GM04503 (cell line): Measurements from ENCODE around the gene CHMP4A.
A peak's percentile ranks its signal among the peaks of the same experiment; 100 is the strongest.
"Not testable (repeated sequence)": the region's sequence is repeated elsewhere in the genome, so short reads cannot be mapped to it uniquely, and the experiment has no call there.

Experiments
- DNase-seq: peaks from one replicate; pipeline ENCODE4 v3.0.0-alpha.2; 2012; ENCODE audit warnings: low read depth

CHMP4A gene

DNA sequence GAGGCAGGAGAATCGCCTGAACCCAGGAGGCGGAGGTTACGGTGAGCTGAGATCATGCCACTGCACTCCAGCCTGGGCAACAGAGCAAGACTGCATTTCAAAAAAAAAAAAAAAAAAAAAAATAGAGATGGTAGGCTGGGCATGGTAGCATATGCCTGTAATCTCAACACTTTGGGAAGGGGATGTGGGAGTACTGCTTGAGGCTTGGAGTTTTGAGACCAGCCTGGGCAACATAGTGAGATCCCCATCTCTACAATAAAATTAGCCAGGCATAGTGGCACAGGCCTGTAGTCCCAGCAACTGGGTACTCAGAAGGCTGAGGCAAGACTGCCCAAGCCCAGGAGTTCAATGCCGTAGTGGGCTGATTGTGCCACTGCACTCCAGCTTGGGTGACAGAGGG is 9.7 kb upstream of the CHMP4A start:
- DNase-seq = not testable (repeated sequence)

DNA sequence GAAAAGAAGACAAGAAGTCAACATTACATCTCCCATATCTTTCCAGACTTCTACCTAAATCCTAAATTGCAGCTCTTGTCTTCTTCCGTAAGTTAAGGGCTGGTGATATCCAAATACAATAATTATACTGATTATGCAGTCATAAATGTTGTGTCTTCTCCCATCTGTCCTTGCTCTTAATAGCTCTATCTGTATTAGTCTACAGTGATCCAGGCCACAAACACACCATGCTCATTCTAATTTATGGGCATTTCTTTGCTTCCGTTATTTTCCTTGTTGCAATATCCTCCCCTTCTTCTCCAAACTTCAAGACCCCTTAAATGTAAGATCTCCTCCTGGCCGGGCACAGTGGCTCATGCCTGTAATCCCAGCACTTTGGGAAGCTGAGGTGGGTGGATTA is 6.2 kb upstream of the CHMP4A start:
- no peak for DNase-seq

DNA sequence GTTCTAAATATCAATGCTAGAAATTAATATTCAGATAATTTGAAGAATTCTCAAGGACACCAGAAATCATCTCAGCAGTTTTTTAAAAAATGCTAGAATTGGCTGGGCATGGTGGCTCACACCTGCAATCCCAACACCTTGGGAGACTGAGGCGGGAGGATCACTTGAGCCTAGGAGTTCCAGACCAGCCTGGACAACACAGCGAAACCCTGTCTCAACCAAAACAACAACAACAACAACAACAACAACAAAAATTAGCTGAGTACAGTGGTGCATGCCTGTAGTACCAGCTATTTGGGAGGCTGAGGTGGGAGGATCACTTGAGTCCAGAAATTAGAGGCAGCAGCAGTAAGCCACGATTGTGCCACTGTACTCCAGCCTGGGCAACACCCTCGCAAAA is 5.8 kb upstream of the CHMP4A start:
- no peak for DNase-seq

DNA sequence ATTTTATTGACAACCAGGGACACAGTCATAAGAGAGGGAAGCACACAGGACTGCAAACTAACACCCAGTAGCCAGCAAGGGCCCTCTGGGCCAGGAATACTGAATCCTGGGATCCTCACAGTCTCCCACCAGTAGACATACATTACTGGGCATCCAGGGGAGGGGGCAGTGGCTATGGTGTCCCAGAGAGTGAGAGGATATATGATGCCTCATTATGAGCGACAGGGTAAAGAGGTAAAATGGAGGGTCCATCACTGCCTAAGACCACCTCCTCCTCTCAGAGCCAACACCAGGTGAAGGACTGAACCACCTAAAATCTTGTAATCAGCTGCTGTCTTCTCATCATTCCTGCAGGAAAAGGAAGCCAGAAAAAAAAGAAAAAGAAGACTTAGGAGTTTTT is 3.6 kb upstream of the CHMP4A start:
- DNase-seq = not testable (repeated sequence)

DNA sequence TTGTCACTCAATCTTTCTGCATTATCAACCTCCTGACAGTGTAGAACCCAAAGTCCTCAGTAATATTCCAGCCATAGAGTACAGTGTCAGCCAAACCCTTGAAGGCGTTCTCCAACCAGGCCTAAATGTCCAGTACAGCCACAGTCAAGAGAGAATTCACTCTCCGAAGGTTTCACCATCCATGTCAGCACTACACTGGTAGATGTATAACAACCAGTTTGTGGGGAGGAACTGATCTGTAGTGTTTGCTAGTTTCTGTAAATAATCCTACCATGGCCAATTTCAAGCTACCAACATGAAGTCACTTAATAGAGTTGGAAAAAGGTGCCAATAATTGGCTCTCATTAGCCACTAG is 3.0 kb upstream of the CHMP4A start:
- DNase-seq = no peak

DNA sequence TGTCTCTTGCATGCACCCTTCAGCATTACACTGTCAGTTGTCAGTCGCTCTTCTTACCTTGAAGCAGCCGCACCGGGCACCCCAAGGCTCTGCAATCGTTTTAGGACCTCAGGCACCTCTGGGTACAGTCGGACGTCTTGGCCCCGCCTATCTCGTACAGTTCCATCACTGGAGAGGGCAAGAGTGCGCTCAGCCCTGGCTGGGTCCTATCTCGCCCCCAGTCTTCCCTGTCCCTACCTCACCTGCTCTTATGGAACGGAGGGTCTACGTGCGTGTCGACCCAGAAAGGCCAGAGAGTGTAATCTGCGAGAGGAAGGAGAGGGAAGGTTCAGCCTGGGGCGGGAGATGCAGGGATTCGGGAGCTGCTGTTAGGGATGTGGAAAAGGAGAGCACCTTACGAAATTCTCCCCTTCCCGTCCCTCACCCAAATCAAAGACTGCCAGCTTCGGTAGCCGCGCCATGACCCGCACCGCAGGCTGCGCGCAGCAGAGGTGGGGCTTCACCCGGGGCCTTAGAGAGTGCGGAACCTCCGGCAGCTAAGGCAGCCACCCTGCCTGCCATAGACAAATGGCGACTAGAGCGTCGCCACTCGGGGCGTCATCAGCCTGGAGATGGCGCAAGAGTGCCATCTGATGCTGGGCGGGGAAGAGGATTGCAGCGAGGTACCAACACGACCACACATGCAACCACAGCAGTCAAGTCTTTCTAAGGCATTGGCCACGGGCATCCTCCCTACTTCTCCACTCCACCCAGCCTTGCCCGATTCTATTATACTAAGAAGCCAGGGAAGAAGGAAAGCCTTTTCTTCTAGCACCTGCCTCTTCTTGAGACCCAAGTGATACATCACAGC is 2.4 kb upstream of the CHMP4A start, which contains the start of gene MDP1:
Gene MDP1 (minus strand): TSS at position 572 of the 850 bp plus-strand sequence. CDS start 111 bp downstream, at position 461.
- peak; percentile 57 for DNase-seq

DNA sequence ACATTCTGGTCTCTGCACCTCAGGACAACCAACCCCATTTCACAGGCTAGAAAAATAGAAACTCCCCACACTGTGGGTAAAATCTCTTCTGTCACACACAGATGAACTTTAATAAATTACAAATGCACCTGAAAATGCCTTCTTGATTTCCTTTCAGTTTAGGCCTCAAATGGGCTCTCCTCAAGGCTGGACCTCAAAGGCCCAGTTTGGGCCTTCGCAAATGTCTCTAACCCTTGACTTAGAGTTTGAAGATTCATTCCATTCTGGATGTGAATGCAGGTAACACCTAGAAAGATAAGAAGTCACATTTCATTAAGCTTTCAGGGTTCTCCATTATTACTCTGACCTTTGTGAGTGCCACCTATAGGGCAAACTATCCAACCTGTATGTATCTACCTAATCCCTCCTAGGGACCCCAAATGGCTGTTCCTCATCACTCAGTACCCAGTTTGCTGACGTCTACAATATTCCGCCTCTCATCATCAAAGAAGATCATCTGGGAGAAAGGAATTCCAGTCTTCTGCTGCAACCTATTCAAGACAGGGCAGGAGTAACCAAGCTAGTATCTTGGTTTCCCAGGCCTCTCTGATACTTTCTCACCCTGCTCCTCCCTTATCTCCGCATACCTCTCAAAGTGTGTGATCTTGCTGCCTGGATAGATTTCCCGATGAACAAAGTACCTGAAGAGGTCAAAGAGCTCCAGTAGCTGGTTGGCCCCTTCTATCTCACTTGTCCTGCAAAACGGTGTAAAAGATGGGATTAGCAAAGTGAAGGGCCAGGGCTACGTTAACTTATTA is 776 bp upstream of the CHMP4A start:
- DNase-seq = no peak

DNA sequence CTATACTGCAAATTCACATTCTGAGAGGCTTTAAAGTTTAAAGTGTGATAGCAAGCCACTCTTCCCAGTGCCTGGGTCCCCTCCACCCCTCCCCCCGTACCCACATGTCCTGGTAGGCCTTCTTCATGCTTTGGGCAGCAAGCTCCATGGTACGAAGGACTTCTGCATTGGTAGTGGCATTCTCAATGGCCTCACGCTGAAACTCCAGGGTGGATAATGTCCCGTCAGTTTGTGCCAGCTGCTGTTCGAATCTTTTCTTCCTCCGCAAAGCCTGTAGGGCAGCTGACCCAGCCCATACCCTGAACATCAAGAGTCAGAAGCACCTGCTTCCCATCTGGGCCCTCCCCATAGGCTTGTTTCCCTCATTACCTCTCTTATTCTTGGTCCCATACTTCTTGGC is 2.0 kb downstream of the CHMP4A start:
- DNase-seq = no peak

DNA sequence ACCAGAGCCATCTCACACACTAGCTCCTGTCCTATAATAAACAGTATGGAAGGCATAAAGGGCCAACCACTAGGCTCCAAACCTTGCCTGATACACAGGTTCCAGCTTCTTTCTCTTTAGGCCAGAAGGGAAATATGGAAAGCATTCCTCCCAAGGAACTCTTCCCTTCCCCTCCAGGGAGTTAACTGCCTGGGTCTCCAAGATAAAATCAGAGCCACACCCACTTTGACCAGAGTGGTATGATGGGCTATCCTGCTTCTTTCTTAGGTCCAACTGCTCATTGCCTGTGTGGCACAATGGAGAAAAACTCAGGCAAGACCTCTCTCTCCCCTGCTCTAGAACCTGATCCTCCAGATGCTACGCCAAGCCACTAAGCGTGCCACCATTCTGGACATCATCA is 5.7 kb downstream of the CHMP4A start:
- no peak for DNase-seq

DNA sequence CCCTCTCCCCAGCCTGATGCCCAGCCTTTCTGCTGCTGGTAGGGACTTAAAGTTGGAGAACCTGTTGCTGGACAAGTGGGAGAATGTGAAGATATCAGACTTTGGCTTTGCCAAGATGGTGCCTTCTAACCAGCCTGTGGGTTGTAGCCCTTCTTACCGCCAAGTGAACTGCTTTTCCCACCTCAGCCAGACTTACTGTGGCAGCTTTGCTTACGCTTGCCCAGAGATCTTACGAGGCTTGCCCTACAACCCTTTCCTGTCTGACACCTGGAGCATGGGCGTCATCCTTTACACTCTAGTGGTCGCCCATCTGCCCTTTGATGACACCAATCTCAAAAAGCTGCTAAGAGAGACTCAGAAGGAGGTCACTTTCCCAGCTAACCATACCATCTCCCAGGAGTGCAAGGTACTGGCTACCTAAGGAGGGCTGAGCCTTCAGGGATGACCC is 6.2 kb downstream of the CHMP4A start:
- DNase-seq = no peak

DNA sequence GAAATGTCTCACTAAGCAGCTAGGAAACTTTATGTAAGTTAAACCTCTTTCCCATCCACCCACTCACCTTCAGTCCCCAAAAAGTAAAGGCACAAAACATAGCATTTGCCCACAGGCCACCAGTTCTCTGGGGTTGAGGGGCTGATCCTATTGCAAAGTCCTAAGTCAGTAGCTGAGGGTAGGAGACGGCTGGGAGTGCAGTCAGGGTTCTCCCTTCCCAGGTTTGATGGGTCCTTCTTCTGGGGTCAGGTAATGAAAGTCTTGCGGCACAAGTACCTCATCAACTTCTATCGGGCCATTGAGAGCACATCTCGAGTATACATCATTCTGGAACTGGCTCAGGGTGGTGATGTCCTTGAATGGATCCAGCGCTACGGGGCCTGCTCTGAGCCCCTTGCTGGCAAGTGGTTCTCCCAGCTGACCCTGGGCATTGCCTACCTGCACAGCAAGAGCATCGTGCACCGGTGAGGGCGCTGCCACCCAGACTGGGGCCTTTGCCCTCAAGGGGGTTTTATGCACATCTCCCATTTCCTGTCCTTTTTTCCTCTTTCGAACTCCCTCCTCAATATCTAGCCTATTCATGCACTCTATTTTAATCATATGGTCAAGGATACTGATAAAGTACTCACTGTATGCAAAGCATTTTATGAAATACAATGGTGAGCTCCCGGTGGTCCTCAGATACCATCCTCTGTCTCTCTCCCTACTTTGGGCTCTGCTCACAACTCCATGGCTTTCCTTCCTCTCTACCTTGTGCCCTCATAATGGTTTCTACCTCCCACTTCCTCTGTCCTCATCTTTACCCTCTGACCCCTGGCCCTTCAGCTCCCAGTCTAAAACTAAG is 6.8 kb downstream of the CHMP4A start:
- DNase-seq = no peak

DNA sequence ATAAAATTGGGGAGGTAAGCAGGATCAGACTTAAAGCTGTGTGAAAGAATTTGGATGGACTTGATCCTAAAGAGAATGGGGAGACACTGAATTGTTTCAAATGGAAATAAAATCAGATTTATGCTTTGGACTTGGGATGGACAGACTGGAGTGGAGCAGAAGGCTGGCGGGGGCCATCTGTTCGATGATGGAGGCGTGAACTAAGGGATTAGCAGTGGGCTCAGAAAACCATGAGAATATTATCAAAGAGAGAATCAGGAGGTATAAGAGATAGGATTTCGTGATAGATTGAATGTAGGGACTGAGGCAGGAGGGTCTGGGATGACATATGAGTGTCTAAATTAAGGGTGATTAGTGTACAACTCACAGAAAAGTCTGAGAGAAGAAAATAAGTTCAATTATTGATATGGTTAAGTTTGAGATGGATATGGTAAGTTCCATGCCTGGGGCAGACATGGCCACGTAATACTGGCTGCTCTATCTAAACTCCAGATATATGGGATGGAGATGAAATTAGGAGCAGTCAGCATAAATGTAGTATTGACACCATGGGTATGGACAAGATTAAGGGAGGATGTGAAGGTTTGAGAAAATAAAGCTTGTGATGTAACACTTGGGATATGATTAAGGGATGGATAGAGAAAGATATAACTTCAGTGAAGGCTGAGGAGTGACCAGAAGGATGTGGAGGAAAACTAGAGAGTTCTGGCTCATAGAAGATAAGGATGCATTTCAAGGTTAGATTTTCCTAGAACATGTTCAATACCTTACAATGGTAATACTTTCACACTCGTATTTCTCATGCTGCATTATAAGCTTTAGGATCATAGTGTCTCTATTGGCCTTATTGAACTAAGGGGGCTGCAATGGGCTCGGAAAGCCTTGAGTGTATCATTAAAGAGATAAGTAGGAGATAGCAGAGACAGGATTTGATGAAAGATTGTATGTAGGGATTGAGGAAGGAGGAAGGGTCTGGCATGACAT is 8.8 kb downstream of the CHMP4A start:
- no peak for DNase-seq

DNA sequence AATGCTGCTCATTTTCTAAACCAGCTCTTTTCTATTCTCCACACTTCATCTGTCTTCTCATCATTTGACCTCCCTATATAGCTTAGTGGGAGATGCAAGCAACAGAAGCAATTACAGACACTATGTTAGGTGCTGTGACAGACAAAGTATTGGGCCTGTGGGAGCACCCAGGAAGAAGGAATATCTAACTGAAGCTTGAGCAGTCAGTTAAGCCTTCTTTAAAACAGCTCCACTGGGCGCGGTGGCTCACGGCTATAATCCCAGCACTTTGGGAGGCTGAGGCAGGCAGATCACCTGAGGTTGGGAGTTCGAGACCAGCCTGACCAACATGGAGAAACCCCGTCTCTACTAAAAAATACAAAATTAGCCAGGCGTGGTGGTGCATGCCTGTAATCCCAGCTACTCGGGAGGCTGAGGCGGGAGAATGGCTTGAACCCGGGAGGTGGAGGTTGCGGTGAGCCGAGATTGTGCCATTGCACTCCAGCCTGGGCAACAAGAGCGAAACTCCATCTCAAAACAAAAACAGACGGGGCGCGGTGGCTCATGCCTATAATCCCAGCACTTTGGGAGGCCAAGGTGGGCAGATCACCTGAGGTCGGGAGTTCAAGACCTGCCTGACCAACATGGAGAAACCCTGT is 9.9 kb downstream of the CHMP4A start:
- DNase-seq = not testable (repeated sequence)

DNA sequence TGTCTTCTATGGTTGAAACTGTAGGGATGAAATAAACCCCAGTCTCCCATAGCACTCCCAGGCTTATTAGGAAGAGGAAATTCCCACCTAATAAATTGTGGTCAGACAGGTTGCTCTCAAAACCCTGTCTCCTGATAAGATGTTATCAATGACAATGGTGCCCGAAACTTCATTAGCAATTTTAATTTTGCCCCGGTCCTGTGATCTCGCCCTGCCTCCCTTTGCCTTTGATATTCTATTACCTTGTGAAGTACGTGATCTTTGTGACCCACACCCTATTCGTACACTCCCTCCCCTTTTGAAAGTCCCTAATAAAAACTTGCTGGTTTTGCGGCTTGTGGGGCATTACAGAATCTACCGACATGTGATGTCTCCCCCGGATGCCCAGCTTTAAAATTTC is 10.8 kb downstream of the CHMP4A start:
- not testable (repeated sequence) for DNase-seq

DNA sequence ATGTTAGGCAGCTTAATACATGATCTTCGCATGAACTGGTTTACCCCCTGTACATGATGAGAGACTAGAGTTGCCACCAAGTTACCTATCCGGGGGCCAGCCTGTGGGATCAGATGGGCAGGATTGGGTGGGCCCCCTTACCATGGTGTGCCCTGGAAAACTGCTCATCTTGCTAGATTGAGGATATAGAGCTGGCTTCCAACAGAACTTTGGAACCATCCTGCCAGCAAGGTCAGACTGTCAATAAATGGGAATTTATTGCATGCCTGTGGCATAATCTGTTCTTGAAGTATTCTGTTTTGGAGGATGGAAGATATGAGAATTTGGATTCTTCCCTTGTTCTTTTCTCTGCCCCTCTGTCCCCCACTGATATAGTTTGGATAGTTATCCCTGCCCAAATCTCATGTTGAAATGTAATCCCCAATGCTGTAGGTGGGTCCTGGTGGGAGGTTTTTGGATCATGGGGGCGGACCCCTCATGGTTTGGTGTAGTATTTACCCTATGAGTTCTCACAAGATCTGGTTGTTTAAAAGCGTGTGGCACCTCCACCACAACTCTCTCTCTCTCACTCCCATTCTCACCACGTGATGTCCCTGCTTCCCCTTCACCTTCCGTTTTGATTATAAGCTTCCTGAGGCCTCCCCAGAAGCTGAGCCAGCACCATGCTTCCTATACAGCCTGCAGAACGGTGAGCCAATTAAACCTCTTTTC is 14.3 kb downstream of the CHMP4A start:
- no peak for DNase-seq

DNA sequence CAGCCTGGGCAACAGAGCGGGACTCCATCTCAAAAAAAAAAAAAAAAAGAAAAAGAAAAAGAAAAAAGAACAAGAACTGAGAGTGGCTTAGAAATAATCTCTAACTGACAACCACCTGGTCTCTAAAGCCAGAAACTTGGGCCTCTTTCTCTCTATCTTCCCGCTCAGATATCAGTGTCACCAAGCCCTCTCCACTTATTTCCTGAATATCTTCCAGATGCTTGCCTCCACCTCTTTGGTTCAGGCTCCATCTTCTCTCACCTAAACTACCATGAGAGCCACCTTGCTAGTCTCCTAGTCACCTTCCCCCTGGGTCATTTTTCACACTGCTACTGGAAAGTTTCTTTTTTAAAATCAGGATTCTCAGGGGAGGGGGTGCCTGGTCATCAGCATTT is 16.2 kb downstream of the CHMP4A start:
- no peak for DNase-seq

DNA sequence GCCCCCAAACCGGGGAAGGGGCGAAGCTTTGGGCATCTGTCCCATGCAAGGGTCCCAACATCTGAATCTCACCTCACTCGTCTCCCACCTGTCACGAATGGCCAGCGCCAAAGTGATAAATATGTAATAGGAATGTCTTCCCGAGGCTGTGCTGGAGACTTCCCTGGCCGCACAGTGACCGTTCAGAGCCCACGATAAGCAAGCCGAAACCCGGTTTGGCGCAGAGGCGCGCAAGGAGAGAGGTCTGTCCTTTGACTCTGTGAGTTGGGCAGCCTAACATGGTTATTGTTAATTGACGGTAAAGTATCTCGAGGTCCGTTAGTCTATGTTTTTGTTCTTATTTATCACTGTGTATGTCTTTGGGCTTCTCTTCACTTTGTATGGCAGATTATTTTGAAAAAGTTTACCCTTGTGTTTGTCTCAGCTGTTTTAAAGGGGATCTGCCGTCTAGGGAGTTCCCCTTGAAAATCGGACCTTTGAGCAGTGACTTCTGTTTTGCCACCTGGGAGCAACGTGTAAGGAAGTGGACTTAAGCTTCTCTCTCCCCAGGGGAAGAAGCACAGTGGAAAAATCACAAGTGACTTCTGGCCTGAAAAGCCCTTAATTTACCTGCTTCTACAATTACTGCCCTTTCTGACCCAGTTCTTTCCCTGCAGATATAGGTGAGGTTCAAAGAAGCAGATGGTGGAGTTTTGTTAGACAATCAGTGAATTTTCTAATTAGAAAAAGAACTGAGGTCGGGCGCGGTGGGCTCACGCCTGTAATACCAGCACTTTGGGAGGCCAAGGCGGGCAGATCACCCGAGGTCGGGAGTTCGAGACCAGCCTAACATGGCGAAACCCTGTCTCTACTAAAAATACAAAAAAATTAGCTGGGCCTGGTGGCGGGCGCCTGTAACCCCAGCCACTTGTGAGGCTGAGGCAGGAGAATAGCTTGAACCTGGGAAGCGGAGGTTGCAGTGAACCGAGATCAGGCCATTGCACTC is 16.9 kb downstream of the CHMP4A start:
- no peak for DNase-seq

DNA sequence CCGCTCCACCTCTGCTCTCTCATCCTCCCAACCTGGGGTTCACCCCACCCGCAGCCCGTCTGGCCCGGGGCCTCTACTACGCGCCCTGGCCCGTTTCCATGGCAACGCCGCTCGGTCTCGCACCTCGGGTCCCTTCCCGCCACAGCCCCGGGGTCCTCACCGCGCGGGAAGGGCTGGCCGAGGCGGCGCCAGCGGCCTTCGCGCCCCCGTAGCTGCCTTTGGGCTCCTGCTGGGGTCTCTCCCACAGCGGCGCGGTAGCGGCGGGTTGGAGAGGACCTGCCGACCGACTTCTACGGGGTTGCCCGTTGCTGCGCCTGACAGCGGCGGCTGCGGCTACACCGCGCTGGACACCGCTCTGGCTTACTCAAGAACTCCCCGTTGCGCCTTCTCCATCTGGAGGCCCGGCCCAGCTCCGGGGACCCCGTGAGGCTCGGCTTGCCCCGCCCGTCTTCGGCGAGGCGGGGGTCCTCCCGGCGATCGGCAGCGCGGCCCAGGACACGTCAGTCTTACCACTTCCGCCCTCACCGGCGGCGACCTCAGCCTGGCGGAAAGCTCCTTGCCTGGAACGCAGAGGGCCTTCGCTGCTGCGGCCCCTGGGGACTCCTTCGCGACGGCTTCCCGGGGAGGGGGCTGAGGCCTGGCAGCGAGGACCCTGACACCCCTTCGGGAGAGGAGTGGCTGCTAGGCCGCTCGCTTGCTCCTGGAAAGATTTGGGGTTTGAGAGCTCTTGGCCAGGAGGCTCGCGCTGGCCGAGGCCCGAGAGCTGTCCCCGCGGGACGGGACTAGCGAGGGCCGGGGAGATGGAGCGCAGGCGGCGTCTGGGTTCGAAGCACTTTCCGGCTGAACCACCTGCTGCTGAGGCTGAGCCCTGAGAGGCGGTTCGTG is 17.9 kb downstream of the CHMP4A start, which contains the start of gene TM9SF1:
Gene TM9SF1 (minus strand): TSS at position 256 of the 885 bp plus-strand sequence. CDS start 422 bp downstream, outside the sequence.
- peak; percentile 37 for DNase-seq
